ENCODE results near the gene MT1E.

MT1E gene

GRCh38 chr16:56637814-56638750, 12.5 kb downstream of the MT1E start, which contains the start of gene MT1A:
MT1A (plus strand) TSS chr16:56638666; CDS start chr16:56638739, 73 bp downstream.
- H3K9me2 ChIP-seq (replicated peaks; ENCODE audit: insufficient read depth, low read length) = no peaks in the 10 kb centered on the region
- no peak for DNase-seq
- H3K4me2 ChIP-seq (ENCODE audit: low read depth, low read length) = no peak within 1 kb of the TSS
- H3K4me3 ChIP-seq (ENCODE audit: low read length) = no peak within 1 kb of the TSS
- no peaks in the 10 kb centered on the region for H3K79me2 ChIP-seq (ENCODE audit: low read length)
- H3K9me3 ChIP-seq (replicated peaks; ENCODE audit: insufficient read depth, low read length) = no peaks in the 10 kb centered on the region
- H3F3A ChIP-seq (ENCODE audit: insufficient read depth, low read length) = no peaks in the 10 kb centered on the region
- no peaks in the 10 kb centered on the region for H3K4me1 ChIP-seq (ENCODE audit: low read length)
- peaks cover 75% of the 10 kb centered on the region for H3K27me3 ChIP-seq (replicated peaks; ENCODE audit: insufficient read depth, low read length)
- H4K20me1 ChIP-seq (ENCODE audit: insufficient read depth, low read length) = no peaks in the 10 kb centered on the region
- H3K27ac ChIP-seq (ENCODE audit: low read length) = no peak within 1 kb of the TSS
- H3K9ac ChIP-seq (ENCODE audit: low read length) = no peak within 1 kb of the TSS
- H2AFZ ChIP-seq (ENCODE audit: low read length) = no peak within 1 kb of the TSS
- TF ChIP-seq EZH2phosphoT487 (IDR thresholded peaks at IDR 0.05; ENCODE audit: low read length) (no peak), EZH2 (optimal IDR thresholded peaks at IDR 0.05; ENCODE audit: low read depth, low read length) (no peak)
- TF ChIP-seq, protein P1, sequence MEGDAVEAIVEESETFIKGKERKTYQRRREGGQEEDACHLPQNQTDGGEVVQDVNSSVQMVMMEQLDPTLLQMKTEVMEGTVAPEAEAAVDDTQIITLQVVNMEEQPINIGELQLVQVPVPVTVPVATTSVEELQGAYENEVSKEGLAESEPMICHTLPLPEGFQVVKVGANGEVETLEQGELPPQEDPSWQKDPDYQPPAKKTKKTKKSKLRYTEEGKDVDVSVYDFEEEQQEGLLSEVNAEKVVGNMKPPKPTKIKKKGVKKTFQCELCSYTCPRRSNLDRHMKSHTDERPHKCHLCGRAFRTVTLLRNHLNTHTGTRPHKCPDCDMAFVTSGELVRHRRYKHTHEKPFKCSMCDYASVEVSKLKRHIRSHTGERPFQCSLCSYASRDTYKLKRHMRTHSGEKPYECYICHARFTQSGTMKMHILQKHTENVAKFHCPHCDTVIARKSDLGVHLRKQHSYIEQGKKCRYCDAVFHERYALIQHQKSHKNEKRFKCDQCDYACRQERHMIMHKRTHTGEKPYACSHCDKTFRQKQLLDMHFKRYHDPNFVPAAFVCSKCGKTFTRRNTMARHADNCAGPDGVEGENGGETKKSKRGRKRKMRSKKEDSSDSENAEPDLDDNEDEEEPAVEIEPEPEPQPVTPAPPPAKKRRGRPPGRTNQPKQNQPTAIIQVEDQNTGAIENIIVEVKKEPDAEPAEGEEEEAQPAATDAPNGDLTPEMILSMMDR (IDR thresholded peaks at IDR 0.05; ENCODE audit: low read length) = no peak
- no peaks in the 10 kb centered on the region for H3K36me3 ChIP-seq (replicated peaks; ENCODE audit: insufficient read depth, low read length)

DNA sequence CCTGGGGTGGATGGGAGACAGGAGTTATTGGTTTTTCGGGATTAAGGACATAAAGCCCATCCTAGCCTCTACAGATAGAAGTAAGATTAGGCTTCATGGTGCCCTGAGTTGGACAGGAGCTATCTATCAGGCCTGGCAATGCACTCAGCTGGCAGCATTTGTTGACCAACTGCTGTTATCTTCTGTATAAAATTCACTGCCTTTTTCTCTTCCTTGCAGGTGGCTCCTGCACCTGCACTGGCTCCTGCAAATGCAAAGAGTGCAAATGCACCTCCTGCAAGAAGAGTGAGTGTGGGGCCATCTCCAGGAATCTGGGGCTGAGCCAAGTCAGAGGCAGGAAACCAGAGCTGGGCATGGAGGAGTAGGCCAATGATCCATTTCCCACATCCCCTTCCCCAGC, 13.5 kb downstream of the MT1E start:
- H3K27me3 ChIP-seq (replicated peaks; ENCODE audit: insufficient read depth, low read length) = peaks cover 72% of the 10 kb centered on the region
- H4K20me1 ChIP-seq (ENCODE audit: insufficient read depth, low read length) = no peaks in the 10 kb centered on the region
- no peak for TF ChIP-seq EZH2 (optimal IDR thresholded peaks at IDR 0.05; ENCODE audit: low read depth, low read length)
- no peaks in the 10 kb centered on the region for H3K79me2 ChIP-seq (ENCODE audit: low read length)
- no peaks in the 10 kb centered on the region for H3K4me1 ChIP-seq (ENCODE audit: low read length)
- H3K36me3 ChIP-seq (replicated peaks; ENCODE audit: insufficient read depth, low read length) = no peaks in the 10 kb centered on the region
- no peak for DNase-seq
- no peak overlapping the region for H3K4me3 ChIP-seq (ENCODE audit: low read length)
- H3K9ac ChIP-seq (ENCODE audit: low read length) = no peak overlapping the region
- no peaks in the 10 kb centered on the region for H3K9me2 ChIP-seq (replicated peaks; ENCODE audit: insufficient read depth, low read length)
- H3F3A ChIP-seq (ENCODE audit: insufficient read depth, low read length) = no peaks in the 10 kb centered on the region
- H3K27ac ChIP-seq (ENCODE audit: low read length) = no peak overlapping the region
- no peaks in the 10 kb centered on the region for H3K9me3 ChIP-seq (replicated peaks; ENCODE audit: insufficient read depth, low read length)
- H2AFZ ChIP-seq (ENCODE audit: low read length) = no peak overlapping the region
- H3K4me2 ChIP-seq (ENCODE audit: low read depth, low read length) = no peak overlapping the region

GRCh38 chr16:56640076-56640475, 14.5 kb downstream of the MT1E start:
- Histone ChIP-seq H4K20me1 (ENCODE audit: insufficient read depth, low read length) (no peaks in the 10 kb centered on the region), H3K9me2 (replicated peaks; ENCODE audit: insufficient read depth, low read length) (no peaks in the 10 kb centered on the region), H3K9me3 (replicated peaks; ENCODE audit: insufficient read depth, low read length) (no peaks in the 10 kb centered on the region), H3K4me3 (ENCODE audit: low read length) (no peak overlapping the region), H3K27me3 (replicated peaks; ENCODE audit: insufficient read depth, low read length) (peaks cover 72% of the 10 kb centered on the region), H3K9ac (ENCODE audit: low read length) (no peak overlapping the region), H3K79me2 (ENCODE audit: low read length) (no peaks in the 10 kb centered on the region), H3K27ac (ENCODE audit: low read length) (no peak overlapping the region), H3K4me1 (ENCODE audit: low read length) (no peaks in the 10 kb centered on the region), H3K36me3 (replicated peaks; ENCODE audit: insufficient read depth, low read length) (no peaks in the 10 kb centered on the region), H3F3A (ENCODE audit: insufficient read depth, low read length) (no peaks in the 10 kb centered on the region), H2AFZ (ENCODE audit: low read length) (no peak overlapping the region), H3K4me2 (ENCODE audit: low read depth, low read length) (no peak overlapping the region)
- DNase-seq = no peak
- no peak for TF ChIP-seq EZH2phosphoT487 (IDR thresholded peaks at IDR 0.05; ENCODE audit: low read length)
- TF ChIP-seq, protein P1 (IDR thresholded peaks at IDR 0.05; ENCODE audit: low read length) = no peak
- no peak for TF ChIP-seq EZH2 (optimal IDR thresholded peaks at IDR 0.05; ENCODE audit: low read depth, low read length)

GRCh38 chr16:56641166-56641565, 15.6 kb downstream of the MT1E start:
- Histone ChIP-seq H3K9me3 (replicated peaks; ENCODE audit: insufficient read depth, low read length) (no peaks in the 10 kb centered on the region), H3K79me2 (ENCODE audit: low read length) (no peaks in the 10 kb centered on the region), H3K4me1 (ENCODE audit: low read length) (no peaks in the 10 kb centered on the region), H3K4me2 (ENCODE audit: low read depth, low read length) (no peak overlapping the region), H3K36me3 (replicated peaks; ENCODE audit: insufficient read depth, low read length) (no peaks in the 10 kb centered on the region), H4K20me1 (ENCODE audit: insufficient read depth, low read length) (no peaks in the 10 kb centered on the region), H3K9me2 (replicated peaks; ENCODE audit: insufficient read depth, low read length) (no peaks in the 10 kb centered on the region), H3K27ac (ENCODE audit: low read length) (no peak overlapping the region), H3K27me3 (replicated peaks; ENCODE audit: insufficient read depth, low read length) (peaks cover 66% of the 10 kb centered on the region), H3K9ac (ENCODE audit: low read length) (no peak overlapping the region), H3F3A (ENCODE audit: insufficient read depth, low read length) (no peaks in the 10 kb centered on the region), H3K4me3 (ENCODE audit: low read length) (no peak overlapping the region), H2AFZ (ENCODE audit: low read length) (no peak overlapping the region)
- no peak for DNase-seq
- TF ChIP-seq EZH2phosphoT487 (IDR thresholded peaks at IDR 0.05; ENCODE audit: low read length) (no peak), EZH2 (optimal IDR thresholded peaks at IDR 0.05; ENCODE audit: low read depth, low read length) (no peak)
- TF ChIP-seq, protein P1 (IDR thresholded peaks at IDR 0.05; ENCODE audit: low read length) = no peak
